Measurements from ENCODE around the gene OPCML. TPM values are rescaled to one million over a fixed set of nuclear protein-coding genes. Genes with fewer than 3 reads are reported as not detected.

OPCML gene
- total and polyA plus RNA-seq, 2 donors, result 0.06 to 2.3 TPM

- DNase-seq (ENCODE audit: extremely low spot score), result no peak
- 77% methylated on average over 7 of the region's 7 CpGs for WGBS
- Histone ChIP-seq H3K4me3 (ENCODE audit: low read depth, low read length) (no peak overlapping the region), H3K4me1 (ENCODE audit: insufficient read depth) (no peaks in the 10 kb centered on the region), H3K36me3 (ENCODE audit: insufficient read depth) (no peaks in the 10 kb centered on the region), H3K27ac (ENCODE audit: low read depth) (no peak overlapping the region)
Measured at GRCh38 chr11:132451942-132452601, 1080.2 kb downstream of the OPCML start.

- no peaks in the 10 kb centered on the region for H3K36me3 ChIP-seq (ENCODE audit: insufficient read depth)
- WGBS, result 87% methylated on average over 3 of the region's 3 CpGs
- DNase-seq (ENCODE audit: extremely low spot score), result no peak
- H3K27ac ChIP-seq (ENCODE audit: low read depth), result no peak overlapping the region
- no peaks in the 10 kb centered on the region for H3K4me1 ChIP-seq (ENCODE audit: insufficient read depth)
- H3K4me3 ChIP-seq (ENCODE audit: low read depth, low read length), result no peak overlapping the region
Measured at GRCh38 chr11:132450631-132451030, 1081.7 kb downstream of the OPCML start.

GRCh38 chr11:132448334-132448995 lies 1083.8 kb downstream of the OPCML start:
- DNase-seq (ENCODE audit: extremely low spot score), result no peak
- H3K36me3 ChIP-seq (ENCODE audit: insufficient read depth), result no peaks in the 10 kb centered on the region
- 87% methylated on average over 4 of the region's 4 CpGs for WGBS
- no peak overlapping the region for H3K27ac ChIP-seq (ENCODE audit: low read depth)
- H3K4me1 ChIP-seq (ENCODE audit: insufficient read depth), result no peaks in the 10 kb centered on the region
- H3K4me3 ChIP-seq (ENCODE audit: low read depth, low read length), result no peak overlapping the region

- H3K36me3 ChIP-seq (ENCODE audit: insufficient read depth), result no peaks in the 10 kb centered on the region
- H3K4me3 ChIP-seq (ENCODE audit: low read depth, low read length), result no peak overlapping the region
- no peaks in the 10 kb centered on the region for H3K4me1 ChIP-seq (ENCODE audit: insufficient read depth)
- no peak overlapping the region for H3K27ac ChIP-seq (ENCODE audit: low read depth)
- 98% methylated on average over 1 of the region's 1 CpG for WGBS
- no peak for DNase-seq (ENCODE audit: extremely low spot score)
Measured at GRCh38 chr11:132447761-132448160, 1084.5 kb downstream of the OPCML start.

- Histone ChIP-seq H3K27ac (ENCODE audit: low read depth) (no peak overlapping the region), H3K4me1 (ENCODE audit: insufficient read depth) (no peaks in the 10 kb centered on the region), H3K36me3 (ENCODE audit: insufficient read depth) (no peaks in the 10 kb centered on the region), H3K4me3 (ENCODE audit: low read depth, low read length) (no peak overlapping the region)
- WGBS, result 30% methylated on average over 1 of the region's 1 CpG
- DNase-seq (ENCODE audit: extremely low spot score), result no peak
Measured at GRCh38 chr11:132445859-132446291, 1086.4 kb downstream of the OPCML start.

GRCh38 chr11:132444911-132445310 lies 1087.4 kb downstream of the OPCML start:
- Histone ChIP-seq H3K4me1 (ENCODE audit: insufficient read depth) (no peaks in the 10 kb centered on the region), H3K36me3 (ENCODE audit: insufficient read depth) (no peaks in the 10 kb centered on the region), H3K4me3 (ENCODE audit: low read depth, low read length) (no peak overlapping the region), H3K27ac (ENCODE audit: low read depth) (no peak overlapping the region)
- no peak for DNase-seq (ENCODE audit: extremely low spot score)
- WGBS, result 81% methylated on average over 4 of the region's 4 CpGs

- H3K4me3 ChIP-seq (ENCODE audit: low read depth, low read length), result no peak overlapping the region
- H3K27ac ChIP-seq (ENCODE audit: low read depth), result no peak overlapping the region
- 53% methylated on average over 5 of the region's 5 CpGs for WGBS
- no peaks in the 10 kb centered on the region for H3K36me3 ChIP-seq (ENCODE audit: insufficient read depth)
- no peaks in the 10 kb centered on the region for H3K4me1 ChIP-seq (ENCODE audit: insufficient read depth)
- DNase-seq (ENCODE audit: extremely low spot score), result no peak
Measured at GRCh38 chr11:132439711-132440255, 1092.5 kb downstream of the OPCML start.

- 83% methylated on average over 1 of the region's 1 CpG for WGBS
- Histone ChIP-seq H3K27ac (ENCODE audit: low read depth) (no peak overlapping the region), H3K36me3 (ENCODE audit: insufficient read depth) (no peaks in the 10 kb centered on the region), H3K4me3 (ENCODE audit: low read depth, low read length) (no peak overlapping the region), H3K4me1 (ENCODE audit: insufficient read depth) (no peaks in the 10 kb centered on the region)
- no peak for DNase-seq (ENCODE audit: extremely low spot score)
Measured at GRCh38 chr11:132438418-132438817, 1093.9 kb downstream of the OPCML start.

- Histone ChIP-seq H3K4me3 (ENCODE audit: low read depth, low read length) (no peak overlapping the region), H3K36me3 (ENCODE audit: insufficient read depth) (no peaks in the 10 kb centered on the region), H3K4me1 (ENCODE audit: insufficient read depth) (no peaks in the 10 kb centered on the region), H3K27ac (ENCODE audit: low read depth) (no peak overlapping the region)
- 40% methylated on average over 14 of the region's 14 CpGs for WGBS
- DNase-seq (ENCODE audit: extremely low spot score), result peak; percentile 36
Measured at GRCh38 chr11:132430429-132431062, 1101.8 kb downstream of the OPCML start.

- 85% methylated on average over 8 of the region's 8 CpGs for WGBS
- Histone ChIP-seq H3K27ac (ENCODE audit: low read depth) (no peak overlapping the region), H3K36me3 (ENCODE audit: insufficient read depth) (no peaks in the 10 kb centered on the region), H3K4me1 (ENCODE audit: insufficient read depth) (no peaks in the 10 kb centered on the region), H3K4me3 (ENCODE audit: low read depth, low read length) (no peak overlapping the region)
- no peak for DNase-seq (ENCODE audit: extremely low spot score)
Measured at GRCh38 chr11:132429685-132430084, 1102.6 kb downstream of the OPCML start.

- Histone ChIP-seq H3K4me3 (ENCODE audit: low read depth, low read length) (no peak overlapping the region), H3K27ac (ENCODE audit: low read depth) (no peak overlapping the region), H3K36me3 (ENCODE audit: insufficient read depth) (no peaks in the 10 kb centered on the region), H3K4me1 (ENCODE audit: insufficient read depth) (no peaks in the 10 kb centered on the region)
- WGBS, result 78% methylated on average over 6 of the region's 6 CpGs
- DNase-seq (ENCODE audit: extremely low spot score), result no peak
Measured at GRCh38 chr11:132427611-132428010, 1104.7 kb downstream of the OPCML start.

GRCh38 chr11:132424433-132424832 lies 1107.9 kb downstream of the OPCML start:
- Histone ChIP-seq H3K27ac (ENCODE audit: low read depth) (no peak overlapping the region), H3K4me3 (ENCODE audit: low read depth, low read length) (no peak overlapping the region), H3K4me1 (ENCODE audit: insufficient read depth) (no peaks in the 10 kb centered on the region), H3K36me3 (ENCODE audit: insufficient read depth) (no peaks in the 10 kb centered on the region)
- whole genome bisulfite sequencing, result 75% methylated on average over 8 of the region's 8 CpGs
- no peak for DNase-seq (ENCODE audit: extremely low spot score)

GRCh38 chr11:132423266-132423665 lies 1109.0 kb downstream of the OPCML start:
- Histone ChIP-seq H3K4me1 (ENCODE audit: insufficient read depth) (no peaks in the 10 kb centered on the region), H3K27ac (ENCODE audit: low read depth) (no peak overlapping the region), H3K36me3 (ENCODE audit: insufficient read depth) (no peaks in the 10 kb centered on the region), H3K4me3 (ENCODE audit: low read depth, low read length) (no peak overlapping the region)
- WGBS, result 90% methylated on average over 4 of the region's 4 CpGs
- no peak for DNase-seq (ENCODE audit: extremely low spot score)

GRCh38 chr11:132422722-132423121 lies 1109.6 kb downstream of the OPCML start:
- DNase-seq (ENCODE audit: extremely low spot score), result no peak
- H3K27ac ChIP-seq (ENCODE audit: low read depth), result no peak overlapping the region
- 82% methylated on average over 5 of the region's 5 CpGs for WGBS

More at GRCh38 chr11:132422722-132423121, 1109.6 kb downstream of the OPCML start:
- Histone ChIP-seq H3K4me3 (ENCODE audit: low read depth, low read length) (no peak overlapping the region), H3K4me1 (ENCODE audit: insufficient read depth) (no peaks in the 10 kb centered on the region), H3K36me3 (ENCODE audit: insufficient read depth) (no peaks in the 10 kb centered on the region)
